ENCODE data around the gene OGFR. TPM values are rescaled to one million over a fixed set of nuclear protein-coding genes. Genes with fewer than 3 reads are reported as not detected.

OGFR gene
- polyA plus RNA-seq, 3 donors, result 47.8 to 114 (median 79.3) TPM

DNA sequence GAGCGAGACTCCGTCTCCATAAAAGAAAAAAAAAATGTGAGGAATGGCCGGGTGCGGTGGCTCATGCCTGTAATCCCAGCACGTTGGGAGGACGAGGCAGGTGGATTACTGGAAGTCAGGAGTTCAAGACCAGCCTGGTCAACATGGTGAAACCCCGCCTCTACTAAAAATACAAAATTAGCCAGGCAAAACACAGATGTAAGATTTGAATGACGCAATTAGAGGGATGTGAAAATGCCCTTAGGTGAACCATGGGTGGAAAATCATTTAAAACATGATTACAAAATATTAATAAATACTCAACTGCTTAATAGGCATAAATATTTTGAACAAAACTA is 33.1 kb downstream of the OGFR start:
- Histone ChIP-seq H3K9ac (ENCODE audit: insufficient read depth, low read length, poor library complexity, severe bottlenecking) (no peak overlapping the region), H3K79me2 (ENCODE audit: insufficient read depth, low read length) (no peaks in the 10 kb centered on the region), H3K36me3 (replicated peaks in 1 of 2; ENCODE audit: control insufficient read depth in 1 of 2, insufficient read depth in 2 of 2, low read length in 2 of 2) (peaks cover 0 to 3% of the 10 kb centered on the region in 2 donors), H3K27ac (ENCODE audit: low read depth in 1 of 2, low read length in 2 of 2) (peak overlapping the region in 1 of 2 donors; percentile 33), H4K20me1 (ENCODE audit: insufficient read depth, low read length) (no peaks in the 10 kb centered on the region), H3K4me3 (replicated peaks in 1 of 3; ENCODE audit: low read depth in 2 of 3, low read length in 3 of 3) (peak overlapping the region in 1 of 3 experiments; percentile 15), H2AFZ (ENCODE audit: insufficient read depth, low read depth, low read length, poor library complexity, severe bottlenecking) (no peak overlapping the region), H3K4me2 (replicated peaks; ENCODE audit: extremely low read depth, low read length, poor library complexity, severe bottlenecking) (peak overlapping the region; percentile 45), H3K4me1 (ENCODE audit: control insufficient read depth in 1 of 2, insufficient read depth in 2 of 2, low read length in 2 of 2) (peaks cover 25 to 32% of the 10 kb centered on the region in 2 donors), H3K9me3 (replicated peaks in 1 of 2; ENCODE audit: control insufficient read depth in 1 of 2, insufficient read depth in 1 of 2, low read length in 2 of 2) (no peaks in the 10 kb centered on the region), H3K27me3 (ENCODE audit: control insufficient read depth in 2 of 2, insufficient read depth in 2 of 2, low read length in 2 of 2) (no peaks in the 10 kb centered on the region)
- TF ChIP-seq, protein P1, sequence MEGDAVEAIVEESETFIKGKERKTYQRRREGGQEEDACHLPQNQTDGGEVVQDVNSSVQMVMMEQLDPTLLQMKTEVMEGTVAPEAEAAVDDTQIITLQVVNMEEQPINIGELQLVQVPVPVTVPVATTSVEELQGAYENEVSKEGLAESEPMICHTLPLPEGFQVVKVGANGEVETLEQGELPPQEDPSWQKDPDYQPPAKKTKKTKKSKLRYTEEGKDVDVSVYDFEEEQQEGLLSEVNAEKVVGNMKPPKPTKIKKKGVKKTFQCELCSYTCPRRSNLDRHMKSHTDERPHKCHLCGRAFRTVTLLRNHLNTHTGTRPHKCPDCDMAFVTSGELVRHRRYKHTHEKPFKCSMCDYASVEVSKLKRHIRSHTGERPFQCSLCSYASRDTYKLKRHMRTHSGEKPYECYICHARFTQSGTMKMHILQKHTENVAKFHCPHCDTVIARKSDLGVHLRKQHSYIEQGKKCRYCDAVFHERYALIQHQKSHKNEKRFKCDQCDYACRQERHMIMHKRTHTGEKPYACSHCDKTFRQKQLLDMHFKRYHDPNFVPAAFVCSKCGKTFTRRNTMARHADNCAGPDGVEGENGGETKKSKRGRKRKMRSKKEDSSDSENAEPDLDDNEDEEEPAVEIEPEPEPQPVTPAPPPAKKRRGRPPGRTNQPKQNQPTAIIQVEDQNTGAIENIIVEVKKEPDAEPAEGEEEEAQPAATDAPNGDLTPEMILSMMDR (IDR thresholded peaks at IDR 0.05), result no peak
- WGBS (ENCODE audit: insufficient coverage), result 100% methylated on average over 2 of the region's 8 CpGs
- Mint-ChIP-seq H3K9me3 (no peaks in the 10 kb centered on the region), H3K27ac (peak overlapping the region in 4 of 7 donors; percentile 42 to 63 (median 54)), H3K27me3 (ENCODE audit: low read depth in 3 of 3) (peaks cover 2 to 3% (median 3%) of the 10 kb centered on the region in 3 donors), H3K36me3 (peaks cover 3 to 7% of the 10 kb centered on the region in 2 donors), H3K4me3 (peak overlapping the region in 1 of 2 donors; percentile 56), H3K4me1 (peaks cover 29% of the 10 kb centered on the region)
- no peak for DNase-seq
- intact Hi-C loops (cut with micrococcal nuclease), result no loop called here

GRCh38 chr20:62838128-62838891 is 33.7 kb downstream of the OGFR start:
- peaks cover 23% of the 10 kb centered on the region for H3K4me1 Mint-ChIP-seq
- Histone ChIP-seq H3K9me3 (replicated peaks in 1 of 2; ENCODE audit: control insufficient read depth in 1 of 2, insufficient read depth in 1 of 2, low read length in 2 of 2) (no peaks in the 10 kb centered on the region), H3K27me3 (ENCODE audit: control insufficient read depth in 2 of 2, insufficient read depth in 2 of 2, low read length in 2 of 2) (no peaks in the 10 kb centered on the region), H4K20me1 (ENCODE audit: insufficient read depth, low read length) (no peaks in the 10 kb centered on the region), H3K27ac (ENCODE audit: low read depth in 1 of 2, low read length in 2 of 2) (peak overlapping the region in 1 of 2 donors; percentile 33), H3K79me2 (ENCODE audit: insufficient read depth, low read length) (no peaks in the 10 kb centered on the region), H3K4me1 (ENCODE audit: control insufficient read depth in 1 of 2, insufficient read depth in 2 of 2, low read length in 2 of 2) (peaks cover 20 to 27% of the 10 kb centered on the region in 2 donors), H2AFZ (ENCODE audit: insufficient read depth, low read depth, low read length, poor library complexity, severe bottlenecking) (no peak overlapping the region), H3K4me2 (replicated peaks; ENCODE audit: extremely low read depth, low read length, poor library complexity, severe bottlenecking) (peak overlapping the region; percentile 45), H3K36me3 (replicated peaks in 1 of 2; ENCODE audit: control insufficient read depth in 1 of 2, insufficient read depth in 2 of 2, low read length in 2 of 2) (peaks cover 0 to 3% of the 10 kb centered on the region in 2 donors), H3K4me3 (replicated peaks in 1 of 3; ENCODE audit: low read depth in 2 of 3, low read length in 3 of 3) (peak overlapping the region in 1 of 3 experiments; percentile 15), H3K9ac (ENCODE audit: insufficient read depth, low read length, poor library complexity, severe bottlenecking) (no peak overlapping the region)
- peaks cover 3 to 7% of the 10 kb centered on the region in 2 donors for H3K36me3 Mint-ChIP-seq
- TF ChIP-seq, protein P1 (IDR thresholded peaks at IDR 0.05), result no peak
- peak overlapping the region in 3 of 7 donors; percentile 42 to 63 (median 54) for H3K27ac Mint-ChIP-seq
- peak overlapping the region in 1 of 2 donors; percentile 56 for H3K4me3 Mint-ChIP-seq
- 50% methylated on average over 21 of the region's 27 CpGs for WGBS (ENCODE audit: insufficient coverage)
- peak; percentile 37 to 48 (median 40) for DNase-seq
- intact Hi-C loops (cut with micrococcal nuclease), result no loop called here
- peaks cover 3% of the 10 kb centered on the region in 3 donors for H3K27me3 Mint-ChIP-seq (ENCODE audit: low read depth in 3 of 3)
- no peaks in the 10 kb centered on the region for H3K9me3 Mint-ChIP-seq
